Measurements from ENCODE around the gene INTS2. TPM values are rescaled to one million over a fixed set of nuclear protein-coding genes. Genes with fewer than 3 reads are reported as not detected.
"Not testable (repeated sequence)": the region's sequence is repeated elsewhere in the genome, so short reads cannot be mapped to it uniquely, and the experiment has no call there.

Gene INTS2
- total RNA-seq, 1 experiment from 2014 or later: 29.7 TPM

DNA sequence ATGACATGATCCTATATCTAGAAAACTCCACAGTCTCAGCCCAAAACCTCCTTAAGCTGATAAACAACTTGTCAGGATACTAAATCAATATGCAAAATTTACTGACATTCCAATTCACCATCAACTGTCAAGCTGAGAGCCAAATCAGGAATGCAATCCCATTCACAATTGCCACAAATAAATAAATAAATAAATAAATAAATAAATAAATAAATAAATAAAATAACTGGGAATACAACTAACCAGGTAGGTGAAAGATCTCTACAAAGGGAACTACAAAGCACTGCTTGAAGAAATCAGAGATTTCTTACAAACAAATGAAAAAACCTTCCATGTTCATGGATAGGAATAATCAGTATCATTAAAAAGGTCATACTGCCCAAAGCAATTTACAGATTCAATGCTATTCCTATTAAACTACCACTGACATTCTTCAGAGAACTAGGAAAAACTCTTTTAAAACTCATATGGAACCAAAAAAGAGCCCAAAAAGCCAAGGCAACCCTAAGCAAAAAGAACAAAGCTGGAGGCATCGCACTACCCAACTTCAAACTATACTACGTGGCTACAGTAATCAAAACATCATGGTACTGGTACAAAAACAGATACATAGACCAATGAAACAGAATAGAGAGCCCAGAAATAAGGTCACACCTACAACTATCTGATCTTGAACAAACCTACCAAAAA is 102.2 kb downstream of the INTS2 start:
- DNase-seq (ENCODE audit: extremely low read depth, low read depth): no peak

DNA sequence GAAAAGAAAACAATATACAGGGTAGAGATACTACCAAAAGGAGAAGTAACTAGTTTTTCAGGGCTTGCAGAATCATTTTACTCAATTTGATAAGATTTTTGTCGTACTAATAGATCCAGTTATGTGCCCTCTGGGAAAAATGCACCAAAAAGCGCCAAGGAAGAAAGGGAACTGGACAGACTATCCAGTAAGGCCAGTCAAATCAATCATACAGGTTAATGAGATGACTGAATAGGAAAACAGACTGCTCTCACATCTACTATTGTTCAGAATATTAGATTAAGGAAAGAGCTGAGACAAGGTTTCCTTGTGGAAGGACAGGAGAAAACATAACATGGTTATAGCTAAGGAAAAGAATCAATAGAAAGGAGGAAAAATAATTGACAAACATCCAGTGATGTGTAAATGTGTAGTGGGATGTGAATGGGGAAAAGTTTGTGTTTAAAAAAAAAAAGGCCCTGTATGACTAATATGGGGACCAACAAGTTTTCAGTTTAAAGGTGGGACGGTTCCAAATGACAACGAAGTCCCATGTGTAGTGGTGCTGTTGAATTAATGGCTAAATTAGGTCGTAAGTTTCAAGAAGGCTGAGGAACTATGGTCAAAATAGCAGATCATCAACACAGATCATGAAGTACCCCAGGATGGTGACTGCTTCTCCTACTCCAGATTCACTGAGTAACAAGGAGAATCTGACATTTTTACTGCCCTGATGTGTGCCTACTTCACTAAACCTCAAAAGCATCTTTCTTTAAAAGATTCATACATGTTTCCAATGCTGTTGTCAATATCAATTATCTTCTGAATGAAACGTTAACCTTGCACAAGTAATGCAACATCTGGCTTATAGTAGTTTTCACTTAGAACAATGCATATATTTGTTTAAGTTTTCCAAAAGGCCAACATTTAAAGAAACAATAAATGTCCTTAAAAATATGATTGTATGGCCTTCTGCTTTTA is 105.2 kb downstream of the INTS2 start:
- DNase-seq (ENCODE audit: extremely low read depth, low read depth): no peak

DNA sequence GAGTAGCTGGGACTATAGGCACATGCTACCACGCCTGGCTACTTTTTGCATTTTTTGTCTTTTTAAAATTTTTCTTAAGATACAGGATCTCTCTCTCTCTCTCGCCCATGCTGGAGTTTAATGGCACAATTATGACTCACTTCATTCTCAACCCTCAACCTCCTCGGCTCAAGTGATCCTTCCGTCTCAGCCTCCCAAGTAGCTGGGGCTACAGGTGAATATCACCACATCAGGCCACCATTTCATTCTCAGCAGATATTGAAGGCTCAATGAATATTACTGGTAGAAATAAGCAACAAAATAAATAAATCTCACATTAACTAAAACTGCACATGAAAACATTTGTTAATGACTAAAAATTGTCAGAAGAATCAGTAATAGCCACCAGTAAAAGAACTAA is 106.1 kb downstream of the INTS2 start:
- DNase-seq (ENCODE audit: extremely low read depth, low read depth): no peak

DNA sequence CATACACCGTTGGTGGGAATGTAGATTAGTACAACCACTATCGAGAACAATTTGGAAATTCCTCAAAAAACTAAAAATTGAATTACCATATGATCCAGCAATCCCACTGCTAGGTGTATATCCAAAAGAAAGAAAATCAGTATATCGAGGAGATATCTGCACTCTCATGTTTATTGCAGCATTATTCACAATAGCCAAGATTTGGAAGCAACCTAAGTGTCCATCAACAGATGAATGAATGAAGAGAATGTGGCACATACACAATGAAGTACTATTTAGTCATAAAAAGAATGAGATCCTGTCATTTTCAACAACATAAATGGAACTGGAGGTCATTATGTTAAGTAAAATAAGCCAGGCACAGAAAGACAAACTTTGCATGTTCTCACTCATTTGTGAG is 108.5 kb downstream of the INTS2 start:
- DNase-seq (ENCODE audit: extremely low read depth, low read depth): not testable (repeated sequence)

DNA sequence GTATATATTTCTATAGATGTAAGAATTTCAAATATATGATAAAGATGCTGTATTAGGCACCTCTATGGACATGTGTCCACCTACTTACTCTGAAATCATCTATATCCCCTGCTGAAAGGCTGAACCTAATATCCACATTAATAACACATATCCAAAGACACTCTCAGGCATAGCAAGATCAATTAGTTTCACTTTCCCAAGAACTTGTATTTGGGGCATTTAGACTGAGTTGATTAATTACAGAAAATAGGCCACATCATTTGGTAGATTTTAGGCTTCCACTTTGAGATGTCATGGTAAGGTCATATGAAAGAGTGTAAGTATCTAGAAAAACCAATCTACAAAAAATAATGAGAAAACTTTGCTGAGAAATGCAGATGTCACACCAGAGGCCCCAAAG is 109.6 kb downstream of the INTS2 start:
- DNase-seq (ENCODE audit: extremely low read depth, low read depth): no peak

DNA sequence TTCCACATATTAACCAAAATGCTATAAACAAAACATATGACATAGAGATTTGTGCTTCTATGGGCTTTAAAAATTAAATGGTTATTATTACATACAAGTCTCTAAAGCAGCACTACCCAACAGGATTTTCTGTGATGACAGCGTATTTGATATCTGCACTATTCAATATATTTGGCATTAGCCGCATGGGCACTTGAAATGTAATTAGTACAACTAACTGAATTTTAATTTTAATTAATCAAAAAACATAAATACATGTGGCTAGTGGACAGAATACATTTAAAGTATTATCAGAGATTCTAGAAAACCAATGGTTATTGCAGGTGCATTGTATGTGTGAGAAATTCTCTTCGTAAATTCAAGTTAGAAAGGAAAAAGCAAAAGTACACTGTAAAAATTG is 110.3 kb downstream of the INTS2 start:
- no peak for DNase-seq (ENCODE audit: extremely low read depth, low read depth)

DNA sequence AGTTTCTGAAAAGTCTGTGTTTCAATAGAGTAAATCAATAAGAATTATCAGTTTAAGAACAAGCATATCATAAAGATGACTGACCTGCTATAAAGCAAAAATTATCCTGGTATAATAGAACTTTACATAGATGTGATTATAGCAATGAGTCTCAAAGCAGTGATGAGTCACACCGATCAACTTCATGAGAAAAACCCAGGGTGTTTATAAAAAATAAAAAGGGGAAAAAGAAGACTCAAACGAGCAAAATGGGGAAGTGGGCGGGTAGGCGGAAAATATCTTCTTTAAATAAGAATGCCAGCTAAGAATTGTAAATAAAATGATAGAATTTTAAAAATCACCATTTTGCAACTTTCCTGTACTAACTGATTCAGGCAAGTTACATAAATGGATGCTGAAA is 111.2 kb downstream of the INTS2 start:
- DNase-seq (ENCODE audit: extremely low read depth, low read depth): no peak

DNA sequence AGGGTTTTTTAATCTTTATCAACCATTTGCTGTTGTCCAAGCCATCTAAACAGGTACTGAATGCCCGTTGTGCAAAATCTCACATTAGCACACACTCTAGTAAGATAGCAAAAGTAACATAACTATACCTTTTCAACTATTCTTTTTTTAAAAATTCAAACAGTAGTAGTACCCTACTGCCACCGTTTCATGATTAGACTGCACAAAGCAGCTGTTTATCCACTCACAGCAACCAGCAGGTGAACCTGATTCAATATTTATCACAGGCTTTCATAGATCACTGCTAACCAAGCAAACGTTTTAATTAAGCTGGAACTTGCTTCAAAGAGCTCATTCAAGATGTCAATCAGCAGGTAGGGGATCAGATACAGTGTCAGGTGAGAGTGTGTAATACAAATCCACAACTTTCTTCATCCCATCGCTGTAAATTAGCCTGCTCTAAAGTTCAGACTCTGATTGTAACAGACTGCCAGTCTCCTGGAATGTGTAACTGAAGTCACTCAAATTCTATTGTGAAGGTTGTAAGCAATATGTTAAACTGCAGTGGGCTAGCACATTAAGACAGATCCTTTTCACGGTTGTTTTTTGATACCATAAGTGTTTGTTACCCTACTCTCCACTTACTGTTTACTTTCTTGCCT is 111.8 kb downstream of the INTS2 start:
- no peak for DNase-seq (ENCODE audit: extremely low read depth, low read depth)

Small RNA genes within 50 kb of the gene (small RNA-seq; reads per million reads assigned to genes)
- 0 reads per million in 2 experiments for gene RF00019

Other genes with a start within 250 kb of the INTS2 start
- 4.8 and 4.9 TPM in 2 replicates for gene BRIP1, start 64.5 kb downstream of the INTS2 start, total RNA-seq (2014; rRNA removed; shearing (Covaris generic))
- 50.7 and 63.1 TPM in 2 replicates for gene MED13, start 137.3 kb upstream of the INTS2 start, total RNA-seq (2014; rRNA removed; shearing (Covaris generic))

All from NCI-H460 (cell line).